ENCODE data around the gene OR6K2.

Gene OR6K2

GRCh38 chr1:158700552-158700951, at the start of gene OR6K2:
OR6K2 (minus strand) TSS chr1:158700652; CDS start chr1:158700652, 0 bp downstream.
- DNase-seq (ENCODE audit: low spot score), result no peak
- in situ Hi-C loops (cut with MboI; ENCODE audit: low pct_unique_long_range_greater_than_20kb, low sequenced_read_pairs, unreplicated experiment), result no loop called here
- no peak for TF ChIP-seq CTCF (IDR thresholded peaks at IDR 0.05; ENCODE audit: extremely low read depth, insufficient read depth, missing control alignments)

- TF ChIP-seq CTCF (IDR thresholded peaks at IDR 0.05; ENCODE audit: extremely low read depth, insufficient read depth, missing control alignments), result no peak
- in situ Hi-C loops (cut with MboI; ENCODE audit: low pct_unique_long_range_greater_than_20kb, low sequenced_read_pairs, unreplicated experiment), result no loop called here
Measured at GRCh38 chr1:158735848-158736247, 35.4 kb upstream of the OR6K2 start.

GRCh38 chr1:158732524-158732923, 32.1 kb upstream of the OR6K2 start:
- DNase-seq (ENCODE audit: low spot score), result no peak
- in situ Hi-C loops (cut with MboI; ENCODE audit: low pct_unique_long_range_greater_than_20kb, low sequenced_read_pairs, unreplicated experiment), result no loop called here
- no peak for TF ChIP-seq CTCF (IDR thresholded peaks at IDR 0.05; ENCODE audit: extremely low read depth, insufficient read depth, missing control alignments)

More at GRCh38 chr1:158735848-158736247, 35.4 kb upstream of the OR6K2 start:
- DNase-seq (ENCODE audit: low spot score), result no peak

- in situ Hi-C loops (cut with MboI; ENCODE audit: low pct_unique_long_range_greater_than_20kb, low sequenced_read_pairs, unreplicated experiment), result no loop called here
- TF ChIP-seq CTCF (IDR thresholded peaks at IDR 0.05; ENCODE audit: extremely low read depth, insufficient read depth, missing control alignments), result no peak
Measured at GRCh38 chr1:158731707-158732106, 31.3 kb upstream of the OR6K2 start.

GRCh38 chr1:158730453-158730852, 30.0 kb upstream of the OR6K2 start:
- no peak for TF ChIP-seq CTCF (IDR thresholded peaks at IDR 0.05; ENCODE audit: extremely low read depth, insufficient read depth, missing control alignments)
- in situ Hi-C loops (cut with MboI; ENCODE audit: low pct_unique_long_range_greater_than_20kb, low sequenced_read_pairs, unreplicated experiment), result no loop called here
- DNase-seq (ENCODE audit: low spot score), result no peak

More at GRCh38 chr1:158731707-158732106, 31.3 kb upstream of the OR6K2 start:
- no peak for DNase-seq (ENCODE audit: low spot score)

- no peak for TF ChIP-seq CTCF (IDR thresholded peaks at IDR 0.05; ENCODE audit: extremely low read depth, insufficient read depth, missing control alignments)
- DNase-seq (ENCODE audit: low spot score), result no peak
- in situ Hi-C loops (cut with MboI; ENCODE audit: low pct_unique_long_range_greater_than_20kb, low sequenced_read_pairs, unreplicated experiment), result no loop called here
Measured at GRCh38 chr1:158728510-158729225, 28.2 kb upstream of the OR6K2 start.
